ENCODE results near the gene KRTAP13-2.

DNA sequence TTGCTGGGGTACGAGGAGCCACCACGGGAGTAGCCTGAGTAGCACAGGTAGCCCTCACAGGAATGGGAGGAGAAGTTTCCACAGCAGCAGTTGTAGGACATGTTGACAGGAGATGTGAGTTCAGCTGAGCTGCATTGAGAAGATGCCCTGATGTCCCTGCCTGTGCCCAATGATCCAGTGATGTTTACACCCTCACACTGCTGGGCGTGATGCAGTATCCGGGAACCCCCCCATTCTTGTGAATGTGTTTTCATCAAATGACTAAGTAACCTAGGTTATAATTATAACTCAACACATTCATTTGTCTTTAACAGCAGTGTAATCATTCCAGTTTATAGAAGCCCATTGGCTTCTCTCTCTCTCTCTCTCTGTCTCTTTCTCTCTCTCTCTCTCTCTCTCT, 23.6 kb downstream of the KRTAP13-2 start, which contains the start of gene KRTAP23-1:
- TF ChIP-seq, protein P1, sequence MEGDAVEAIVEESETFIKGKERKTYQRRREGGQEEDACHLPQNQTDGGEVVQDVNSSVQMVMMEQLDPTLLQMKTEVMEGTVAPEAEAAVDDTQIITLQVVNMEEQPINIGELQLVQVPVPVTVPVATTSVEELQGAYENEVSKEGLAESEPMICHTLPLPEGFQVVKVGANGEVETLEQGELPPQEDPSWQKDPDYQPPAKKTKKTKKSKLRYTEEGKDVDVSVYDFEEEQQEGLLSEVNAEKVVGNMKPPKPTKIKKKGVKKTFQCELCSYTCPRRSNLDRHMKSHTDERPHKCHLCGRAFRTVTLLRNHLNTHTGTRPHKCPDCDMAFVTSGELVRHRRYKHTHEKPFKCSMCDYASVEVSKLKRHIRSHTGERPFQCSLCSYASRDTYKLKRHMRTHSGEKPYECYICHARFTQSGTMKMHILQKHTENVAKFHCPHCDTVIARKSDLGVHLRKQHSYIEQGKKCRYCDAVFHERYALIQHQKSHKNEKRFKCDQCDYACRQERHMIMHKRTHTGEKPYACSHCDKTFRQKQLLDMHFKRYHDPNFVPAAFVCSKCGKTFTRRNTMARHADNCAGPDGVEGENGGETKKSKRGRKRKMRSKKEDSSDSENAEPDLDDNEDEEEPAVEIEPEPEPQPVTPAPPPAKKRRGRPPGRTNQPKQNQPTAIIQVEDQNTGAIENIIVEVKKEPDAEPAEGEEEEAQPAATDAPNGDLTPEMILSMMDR (IDR thresholded peaks at IDR 0.05; ENCODE audit: low read depth, low read length) = no peak
- TF ChIP-seq POLR2A (IDR thresholded peaks at IDR 0.05; ENCODE audit: extremely low read depth, insufficient read length) = no peak
